NCI-H226 (cell line): ENCODE data around the gene FTO.

Source experiments
- DNase-seq: peaks from one replicate; pipeline ENCODE4 v3.0.0-alpha.2; 2015

The FTO gene

DNA sequence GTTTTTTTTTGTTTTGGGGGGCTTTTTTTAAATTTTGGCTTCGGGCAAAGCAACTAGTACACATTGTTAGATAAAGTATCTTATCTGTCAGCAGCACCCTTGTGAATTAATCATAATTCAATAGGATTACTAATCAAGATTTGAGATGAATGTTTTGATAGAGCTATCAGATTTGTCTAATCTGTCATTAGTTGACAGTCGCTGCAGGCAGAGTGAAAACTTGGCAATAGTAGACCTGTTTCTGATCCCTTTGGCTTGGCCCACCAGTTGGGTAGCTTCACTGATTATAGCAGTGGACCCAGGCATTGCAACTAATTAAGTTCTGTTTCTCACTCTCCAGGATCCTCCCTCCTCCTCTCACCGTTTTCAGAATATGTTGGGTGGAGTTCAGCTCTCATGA lies 324.0 kb downstream of the FTO start:
- DNase-seq, result peak; percentile 11

DNA sequence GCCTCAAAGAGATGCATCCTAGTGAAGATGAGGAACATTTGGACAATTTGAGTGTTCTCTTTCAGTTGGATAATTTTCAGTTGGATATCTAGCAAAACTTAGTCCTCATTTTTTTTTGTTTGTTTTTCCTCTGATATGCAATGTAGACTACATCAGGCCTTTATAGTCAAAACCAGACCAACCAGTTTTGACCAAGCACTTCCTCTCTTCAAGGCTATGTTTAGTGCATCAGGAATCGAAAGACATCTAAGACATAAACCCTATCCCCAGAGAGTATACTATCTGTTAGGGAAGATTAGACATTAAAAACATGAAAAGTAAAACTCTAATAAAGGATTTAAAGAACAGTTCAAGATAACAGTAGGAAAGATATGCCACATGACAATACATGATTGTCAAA lies 326.5 kb downstream of the FTO start:
- no peak for DNase-seq

DNA sequence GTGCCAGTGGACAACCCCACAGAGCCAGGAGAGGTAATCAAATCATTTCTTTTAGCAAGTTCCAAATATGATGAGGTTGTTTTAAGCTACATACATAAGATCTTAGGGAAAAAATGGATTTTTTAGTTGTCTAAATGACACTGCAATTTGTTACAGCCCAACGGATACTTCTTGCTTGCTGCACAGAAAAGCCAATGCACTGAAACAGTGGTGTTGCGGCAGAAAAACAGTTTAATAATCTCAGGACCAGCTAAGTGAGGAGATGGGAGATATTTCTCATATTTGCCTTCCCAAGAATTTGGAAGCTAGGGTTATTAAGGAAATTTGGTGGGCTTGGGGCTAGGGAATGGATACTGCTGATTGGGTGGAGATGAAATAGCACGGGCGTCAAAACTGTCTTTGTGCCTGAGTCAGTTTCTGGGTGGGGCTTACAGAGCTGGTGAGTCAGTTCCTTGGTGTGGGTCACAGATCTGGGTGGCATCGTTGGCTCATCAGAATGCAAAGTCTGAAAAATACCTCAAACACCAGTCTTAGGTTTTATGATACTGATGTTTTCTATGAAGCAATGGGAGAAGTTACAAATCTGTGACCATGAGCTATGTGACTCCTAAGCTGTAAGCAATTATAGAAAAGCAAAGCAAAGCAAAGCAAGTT lies 327.3 kb downstream of the FTO start:
- peak; percentile 63 for DNase-seq

DNA sequence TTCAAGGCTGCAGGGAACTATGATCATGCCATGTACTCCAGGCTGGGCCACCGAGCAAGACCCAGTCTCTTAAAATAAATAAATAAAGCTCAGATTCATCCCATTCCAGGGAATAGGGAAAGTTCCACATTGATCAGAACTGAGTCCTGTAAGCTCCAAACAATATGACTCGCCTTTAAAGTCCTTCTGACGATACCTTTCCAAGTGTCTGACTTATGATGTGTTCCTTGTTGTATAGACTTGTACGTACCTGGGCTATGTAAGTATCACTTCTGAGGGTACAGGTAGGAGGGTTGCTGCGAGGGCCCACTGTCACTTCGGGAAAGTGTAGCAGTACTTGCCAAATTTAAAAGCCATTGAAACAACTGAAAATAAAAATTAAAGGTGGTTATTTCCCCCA lies 329.8 kb downstream of the FTO start:
- no peak for DNase-seq

DNA sequence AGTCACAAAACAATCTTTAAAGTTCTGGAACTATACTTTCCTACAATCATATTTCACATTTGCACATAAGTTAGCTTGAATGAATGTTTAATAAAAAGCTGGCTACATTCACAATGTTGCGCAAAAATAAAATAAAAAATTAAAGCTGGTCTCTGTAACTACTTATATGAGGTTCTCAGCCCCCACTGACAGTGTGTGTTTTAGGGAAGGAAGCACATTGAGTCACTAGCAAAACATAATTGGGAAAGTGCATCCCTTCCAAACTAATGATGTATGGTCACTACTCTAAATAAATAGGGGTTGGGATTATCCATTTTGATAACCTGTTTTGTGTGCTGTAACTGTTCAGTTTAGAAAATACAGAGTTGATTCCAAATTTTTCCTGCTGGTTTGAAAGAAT lies 330.7 kb downstream of the FTO start:
- DNase-seq, result no peak

DNA sequence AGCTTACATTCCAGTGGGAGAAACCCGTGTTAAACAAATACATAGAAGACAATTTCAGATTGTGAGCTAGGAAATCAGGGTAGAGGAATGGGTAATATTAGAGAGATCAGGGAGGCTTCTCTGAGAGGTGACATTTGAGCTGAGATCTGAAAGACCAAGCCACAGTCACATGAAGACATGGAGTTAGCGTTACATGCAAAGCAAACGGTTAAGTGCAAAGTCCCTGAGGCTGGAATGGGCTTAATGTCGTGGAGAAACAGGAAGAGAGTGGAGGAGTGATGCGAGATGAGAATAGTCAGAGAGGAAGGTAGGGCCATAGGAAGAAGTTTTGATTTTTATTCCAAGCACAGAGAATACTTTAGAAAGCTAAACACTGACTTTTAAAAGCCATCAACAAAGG lies 336.5 kb downstream of the FTO start:
- no peak for DNase-seq

DNA sequence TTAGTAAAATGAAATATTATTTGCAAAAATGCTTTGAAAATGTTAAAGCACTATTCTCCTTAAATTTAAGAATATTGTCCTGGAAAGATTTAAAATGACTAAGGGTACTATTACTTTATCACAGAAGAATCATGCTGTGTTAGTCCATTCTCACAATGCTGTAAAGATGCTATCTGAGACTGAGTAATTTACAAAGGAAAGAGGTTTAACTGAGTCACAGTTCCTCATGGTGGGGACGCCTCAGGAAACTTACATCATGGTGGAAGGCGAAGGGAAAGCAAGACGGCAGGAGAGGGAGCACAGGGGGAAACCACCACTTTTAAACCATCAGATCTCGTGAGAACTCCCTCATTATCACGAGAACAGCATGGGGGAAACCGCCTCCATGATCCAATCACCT lies 337.0 kb downstream of the FTO start:
- DNase-seq, result no peak

DNA sequence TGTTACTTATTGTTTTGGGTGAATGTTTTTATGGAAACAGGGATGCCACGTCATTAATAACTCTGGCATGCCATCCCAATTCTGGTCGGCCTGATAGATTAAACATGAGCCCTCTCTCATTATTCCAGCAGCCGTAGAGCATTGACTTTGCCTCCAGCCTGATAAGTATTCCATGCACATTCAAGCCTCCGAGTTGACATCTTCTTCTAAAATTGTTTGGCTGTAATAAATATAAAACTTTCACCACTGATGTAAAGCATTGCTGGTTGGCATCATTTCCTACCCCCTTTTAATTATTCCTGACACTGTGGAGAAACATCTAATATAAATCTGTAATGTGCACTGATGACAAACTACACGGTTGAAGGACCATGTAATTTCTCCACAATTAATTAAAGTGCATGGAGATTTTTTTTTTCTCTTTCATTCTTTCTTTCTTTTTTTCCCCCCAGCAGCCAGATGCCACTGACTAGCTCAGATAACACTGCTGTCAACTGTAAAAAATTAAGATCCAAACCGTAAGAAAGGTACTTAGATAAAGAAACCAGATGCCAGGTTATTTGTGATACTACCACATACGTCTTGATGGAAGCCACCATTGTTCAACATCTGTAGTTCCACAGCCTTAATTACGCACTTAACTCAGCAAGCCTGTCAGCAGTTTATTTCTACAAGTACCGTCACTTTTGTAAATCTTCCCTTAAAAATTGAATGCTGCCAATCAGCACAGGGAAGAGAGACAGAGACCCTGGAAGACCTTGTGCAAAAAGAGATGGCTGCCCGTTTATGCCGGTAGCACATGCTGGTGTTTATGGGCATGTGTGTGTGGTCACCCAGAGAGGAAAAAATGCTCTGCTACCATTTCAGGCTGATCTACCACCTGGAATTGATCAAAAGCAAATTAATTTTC lies 344.9 kb downstream of the FTO start:
- DNase-seq, result no peak

DNA sequence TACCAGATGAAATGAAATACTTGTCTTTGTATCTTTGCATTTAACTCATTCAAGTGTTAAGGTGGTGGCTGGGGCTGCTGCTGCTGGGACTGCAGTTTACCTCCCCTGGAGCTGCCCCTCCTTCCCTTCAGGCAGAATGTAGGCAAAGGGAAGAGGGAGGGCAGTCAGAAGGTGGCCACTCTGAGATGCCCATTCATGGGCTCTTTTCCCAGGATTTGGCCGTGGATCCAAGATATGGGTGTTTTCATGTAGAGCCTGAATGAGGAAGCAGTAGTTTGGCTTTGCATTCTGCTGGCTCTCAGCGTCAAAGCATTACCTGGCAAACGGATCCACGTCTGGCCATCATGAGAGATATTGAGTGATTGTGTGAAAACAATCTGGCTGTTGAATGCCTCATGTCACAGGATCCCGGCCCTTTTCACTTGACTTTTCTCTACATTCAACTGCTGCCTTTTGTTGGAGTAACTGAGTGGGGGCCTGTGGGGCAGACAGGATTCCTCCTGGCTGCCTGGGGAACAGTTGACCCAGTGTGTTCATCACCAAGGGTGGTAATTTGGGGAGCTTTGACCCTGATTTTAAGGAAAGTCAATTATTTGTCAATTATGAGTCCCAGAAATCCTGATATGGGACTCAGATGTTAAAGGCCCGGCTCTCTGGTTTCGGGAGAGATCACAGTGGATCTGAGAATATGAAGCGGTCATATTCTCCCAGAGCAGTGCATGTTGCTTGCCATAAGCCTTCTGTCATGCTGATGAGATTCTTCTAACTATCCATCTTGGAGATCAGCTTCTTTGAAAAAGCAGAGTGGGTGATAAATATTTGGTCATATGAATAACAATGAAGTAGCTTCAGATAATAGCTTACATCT lies 345.9 kb downstream of the FTO start:
- no peak for DNase-seq

DNA sequence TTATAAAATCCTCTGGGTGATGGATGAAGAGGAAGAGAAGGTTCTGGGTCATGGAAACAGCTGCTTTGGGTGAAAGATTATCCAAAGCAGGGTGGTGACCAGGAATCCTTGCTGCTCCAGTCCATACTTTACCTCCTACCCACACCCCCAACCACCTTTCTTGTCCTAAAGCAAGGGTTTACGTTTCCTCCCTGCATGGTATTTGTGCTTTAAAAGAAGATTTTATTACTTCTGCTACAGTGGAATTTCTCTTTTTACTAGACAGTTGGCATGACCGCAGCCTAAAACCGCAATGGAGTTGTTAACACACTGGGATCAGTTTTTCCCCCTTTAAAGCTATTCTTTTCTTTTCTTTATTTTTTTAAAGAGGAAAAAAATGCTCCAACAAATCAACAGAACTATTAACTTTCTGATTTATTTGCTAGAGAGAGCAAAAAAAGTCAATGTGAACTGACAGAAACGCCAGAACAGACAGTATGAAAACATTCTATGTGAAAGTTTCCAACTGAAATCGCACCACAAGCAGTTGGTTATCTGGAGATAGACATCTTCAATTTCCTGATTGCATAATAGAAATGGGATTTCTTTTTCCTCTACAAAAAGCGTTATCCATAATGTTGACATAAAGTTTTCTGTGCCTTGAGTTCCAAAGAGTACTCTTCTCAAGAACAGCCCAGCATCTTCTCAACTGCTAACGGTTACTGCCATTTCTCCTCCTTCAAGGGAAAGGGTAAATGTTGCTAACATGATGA lies 346.7 kb downstream of the FTO start:
- DNase-seq, result no peak

DNA sequence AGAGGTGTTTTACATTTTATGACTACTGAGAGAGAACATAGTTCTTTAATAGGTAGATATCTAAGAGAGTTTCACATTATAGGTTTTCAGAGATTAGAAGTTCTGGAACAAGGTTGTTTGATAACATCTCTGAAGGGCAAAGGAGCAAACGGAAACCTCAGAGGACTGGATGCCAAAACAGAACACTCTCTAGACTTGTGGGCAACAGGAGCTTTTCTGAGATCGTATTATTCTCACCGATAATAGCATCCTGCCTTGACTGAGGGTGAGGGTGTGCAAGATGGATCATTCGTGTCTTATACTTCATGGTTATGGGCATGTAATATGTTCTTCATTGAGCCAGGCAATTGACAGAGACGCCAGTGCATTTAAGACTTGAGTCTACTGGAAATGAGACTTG lies 347.9 kb downstream of the FTO start:
- no peak for DNase-seq

DNA sequence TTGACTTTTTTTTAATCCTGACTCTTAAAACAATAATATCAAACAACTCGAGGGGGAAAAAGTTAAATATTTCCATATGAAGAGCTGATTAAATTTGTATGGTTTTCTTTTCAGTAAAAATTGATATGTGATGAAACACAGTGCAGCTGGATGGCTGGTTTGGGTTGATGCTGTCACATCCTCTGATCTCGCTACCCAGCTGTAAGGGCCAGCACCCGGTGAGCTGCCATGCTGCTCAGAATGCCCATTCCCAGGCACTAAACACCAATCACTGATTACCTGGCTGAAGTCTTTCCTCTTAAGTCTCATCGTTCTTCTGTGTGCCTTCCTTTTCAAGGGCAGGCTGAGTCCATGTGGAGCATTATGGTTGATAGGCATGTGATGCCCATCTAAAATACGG lies 348.3 kb downstream of the FTO start:
- DNase-seq, result no peak

DNA sequence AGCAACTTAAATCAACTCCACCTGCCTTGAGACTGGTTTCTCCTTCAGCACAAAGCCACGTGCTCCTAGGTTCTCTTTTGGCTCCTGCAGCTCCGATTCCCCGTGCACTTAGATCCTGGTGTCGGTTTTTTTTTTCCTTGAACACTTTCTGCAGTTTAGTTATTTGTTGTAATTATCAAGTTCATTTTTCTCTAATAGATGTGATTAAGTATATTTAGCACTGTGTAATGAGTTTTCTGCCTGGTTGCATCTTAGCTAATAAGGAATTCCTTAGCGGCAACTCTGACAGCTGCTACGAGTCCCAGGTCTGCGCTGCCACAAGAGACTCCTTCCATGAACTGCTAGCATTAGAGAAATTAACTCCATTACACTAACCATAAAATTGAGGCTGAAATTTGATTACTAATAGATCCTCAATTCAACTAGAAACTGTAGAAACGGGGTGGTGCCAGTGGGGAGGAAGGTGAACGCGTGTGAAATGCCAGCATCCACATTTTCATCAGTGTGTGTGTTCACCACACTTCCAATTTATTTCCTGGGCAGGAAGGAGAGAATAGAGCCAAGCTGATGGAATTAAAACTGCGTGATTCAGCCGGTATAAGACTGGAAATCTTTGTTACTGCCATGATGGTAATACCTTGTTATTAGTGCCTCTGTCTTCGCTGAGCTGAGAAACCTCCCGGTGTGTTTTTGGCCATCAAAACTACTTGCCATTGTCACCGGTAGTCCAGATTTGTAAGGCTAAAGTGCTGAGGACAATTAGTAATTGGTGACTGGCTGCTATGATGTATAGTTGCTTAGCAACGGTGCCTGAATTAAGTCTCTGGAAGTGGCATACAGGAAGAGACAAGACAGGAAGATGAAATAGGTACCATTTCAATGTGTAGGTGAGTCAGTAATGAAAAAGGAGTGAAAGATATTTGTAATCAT lies 350.2 kb downstream of the FTO start:
- no peak for DNase-seq

DNA sequence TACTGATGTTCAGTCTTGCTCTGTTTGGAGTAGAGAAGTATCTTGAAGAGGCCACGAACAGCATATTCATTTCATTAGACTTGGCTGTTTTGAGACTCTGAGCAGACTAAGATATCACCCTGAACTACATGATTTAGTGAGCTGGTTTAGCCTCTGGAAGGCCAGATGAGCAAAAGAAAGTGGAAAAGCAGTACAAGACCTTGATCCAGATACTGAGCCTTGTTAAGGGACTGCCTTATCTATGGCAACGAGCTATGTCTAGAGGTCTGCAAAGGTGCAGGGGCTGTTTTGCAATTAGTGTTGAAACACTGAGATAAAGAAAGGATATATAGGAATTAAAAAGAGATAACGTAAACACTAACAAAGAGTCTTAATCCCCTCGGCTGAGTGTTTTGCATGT lies 351.2 kb downstream of the FTO start:
- DNase-seq, result no peak

DNA sequence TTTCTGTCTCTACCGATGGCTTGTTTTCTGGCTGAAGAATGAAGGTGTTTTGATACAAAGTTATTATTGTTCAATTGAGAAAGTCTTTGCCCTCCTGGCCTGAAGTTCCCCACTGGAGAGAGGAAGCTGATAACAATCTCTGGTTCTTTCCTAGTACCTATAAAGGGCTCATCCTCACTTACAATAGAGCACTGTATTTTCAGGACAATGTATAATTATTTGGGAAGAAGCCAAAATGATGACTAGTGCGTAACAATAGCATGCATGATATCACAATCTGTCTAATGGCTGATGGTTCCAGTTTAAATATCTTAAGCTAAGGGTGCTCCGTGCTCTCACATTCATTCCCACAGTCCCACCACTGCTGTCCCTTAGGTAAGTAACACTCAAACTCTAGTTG lies 351.9 kb downstream of the FTO start:
- no peak for DNase-seq

DNA sequence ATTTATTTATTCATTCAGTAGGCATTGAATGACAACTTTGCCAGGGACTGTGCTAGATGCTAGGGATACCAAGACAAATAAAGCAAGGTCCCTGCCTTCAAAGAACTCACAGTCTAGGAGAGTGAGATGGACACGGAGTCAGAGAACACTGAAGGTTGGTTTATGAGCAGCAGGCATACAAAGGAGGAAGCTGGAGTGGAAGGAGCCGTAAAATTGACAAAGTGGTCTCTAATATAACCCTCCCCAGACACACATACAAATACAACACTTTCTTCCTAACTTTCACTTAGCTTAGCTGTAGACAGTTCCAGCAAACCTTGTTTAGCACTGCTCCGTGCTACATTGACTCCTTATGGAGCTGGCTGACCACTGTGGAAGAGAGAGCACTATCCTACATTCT lies 353.0 kb downstream of the FTO start:
- no peak for DNase-seq

DNA sequence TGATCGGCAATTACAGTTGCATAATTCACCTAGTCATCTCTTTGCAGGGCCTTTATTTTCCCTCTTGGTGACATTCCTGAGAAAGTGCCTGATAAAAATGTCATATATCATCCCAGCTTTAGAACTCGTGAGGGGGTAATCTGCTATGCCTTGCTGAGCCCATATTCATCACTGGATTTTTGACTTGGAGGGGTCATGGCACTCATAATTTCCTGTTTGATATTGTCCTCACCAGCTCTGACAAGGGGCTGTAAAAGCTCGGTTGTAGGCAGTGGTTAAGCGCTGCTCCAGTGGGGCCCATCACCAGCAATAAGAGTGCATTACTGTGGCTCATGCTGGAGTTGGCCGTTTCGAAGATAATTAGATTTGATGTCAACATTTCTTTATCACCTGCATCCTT lies 355.4 kb downstream of the FTO start:
- DNase-seq, result no peak

DNA sequence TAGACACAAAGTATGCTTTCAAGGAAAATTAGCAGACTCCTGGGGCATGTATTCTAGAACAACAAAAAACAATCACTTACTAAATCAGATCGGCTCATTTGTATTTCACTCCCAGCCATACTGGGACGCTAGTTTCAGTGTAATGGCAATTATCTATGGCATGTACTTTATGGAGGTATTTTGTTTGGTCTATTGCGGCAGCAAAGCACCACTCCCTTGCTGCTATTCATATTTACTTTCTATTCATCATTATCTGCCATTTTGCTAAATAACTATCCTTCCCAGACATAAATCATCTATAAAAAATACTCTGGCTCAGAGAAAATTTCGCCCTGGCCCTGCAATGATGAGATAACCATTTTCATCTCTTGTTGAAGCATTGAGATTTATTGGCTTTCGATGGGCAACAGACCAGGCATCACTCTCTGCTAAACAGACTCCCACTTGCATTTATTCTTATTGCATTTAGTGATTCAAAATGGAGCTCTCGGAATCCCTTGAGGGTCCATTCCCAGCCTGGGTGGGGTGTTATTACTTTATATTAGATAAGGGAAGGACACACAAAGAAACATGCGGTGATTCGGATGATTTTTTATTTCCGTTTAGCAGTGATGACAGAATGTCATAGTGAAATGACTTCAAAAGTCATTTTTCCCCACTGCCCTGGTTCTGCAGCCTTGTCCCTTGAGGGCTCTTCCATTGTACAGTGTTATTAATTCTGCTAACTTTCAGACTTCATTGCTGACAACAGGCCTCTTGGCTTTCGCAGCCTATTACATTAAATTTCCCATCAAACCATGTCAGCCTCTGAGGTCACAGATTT lies 356.9 kb downstream of the FTO start:
- no peak for DNase-seq

DNA sequence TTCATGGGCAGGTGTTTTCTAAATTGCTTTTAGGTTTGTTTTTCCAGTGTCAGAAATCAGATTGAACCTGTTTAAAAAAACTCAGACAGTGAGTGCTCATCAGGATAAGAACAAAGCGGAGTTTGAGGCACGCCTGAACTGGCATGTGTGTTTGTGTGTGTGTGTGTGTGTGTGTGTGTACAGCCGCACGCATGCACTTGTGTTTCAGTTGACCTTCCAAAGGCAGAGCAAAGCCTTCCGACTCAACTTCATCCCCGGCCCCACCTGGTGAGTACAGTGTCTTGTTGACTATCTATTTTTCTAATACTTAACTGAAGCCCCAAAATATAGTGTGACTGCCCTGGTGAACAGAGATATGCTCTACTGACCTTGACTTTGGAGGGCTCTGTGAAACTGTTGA lies 357.5 kb downstream of the FTO start:
- DNase-seq, result no peak

DNA sequence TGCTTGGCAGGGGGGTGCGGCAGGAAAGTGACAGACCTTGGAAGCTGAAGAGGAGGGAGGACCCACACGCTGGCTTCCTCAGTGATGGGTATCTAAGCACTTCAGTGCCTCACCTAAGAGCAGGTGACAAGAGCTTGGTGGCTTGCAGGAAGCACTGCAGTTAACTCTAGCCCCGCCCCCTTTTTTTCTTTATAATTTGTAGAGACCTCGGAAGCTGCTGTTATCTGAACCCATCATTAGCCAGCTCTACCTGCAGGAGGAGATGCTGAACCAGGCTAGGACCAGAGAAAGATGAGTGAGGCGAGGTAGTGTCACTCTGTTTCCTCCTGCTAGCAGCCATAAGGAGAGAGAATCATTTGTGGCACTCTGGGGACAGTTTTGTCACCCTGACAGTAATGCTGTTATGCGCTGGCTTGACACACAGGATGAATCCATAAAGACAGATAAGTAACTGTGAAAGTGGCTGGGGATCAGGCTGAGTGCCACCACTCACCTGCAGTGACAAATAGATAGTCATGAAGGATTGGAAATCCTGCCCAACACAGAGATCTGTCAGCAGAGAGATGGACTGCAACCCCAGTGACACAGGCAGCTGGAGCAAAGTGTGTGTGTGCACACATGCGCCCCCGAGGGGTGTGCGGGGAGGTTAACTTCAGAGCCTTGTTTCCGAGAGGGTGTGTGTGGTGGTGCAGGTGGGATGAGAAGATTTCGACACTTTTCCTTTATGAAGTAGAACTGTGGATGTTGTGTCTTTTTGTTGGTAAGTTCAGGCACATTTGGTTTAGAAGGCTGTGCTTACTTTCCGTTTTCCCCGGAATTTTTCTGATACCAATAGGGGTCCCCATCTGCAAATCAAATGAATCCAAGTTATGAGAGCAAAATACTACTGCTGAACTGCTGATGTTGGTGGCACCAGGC lies 358.7 kb downstream of the FTO start:
- no peak for DNase-seq
